Naive B cell (primary cell): ENCODE results near the gene LYZ. TPM values are rescaled to one million over a fixed set of nuclear protein-coding genes. Genes with fewer than 3 reads are reported as not detected.

Experiments
- ATAC-seq, 2 donors: fragments of 150-1000 bp; cut with Tn5 transposase; 2 replicates each; pipeline ENCODE4 v1.10.0; 2021; ENCODE audit warnings: low read depth in 2 of 2, mild to moderate bottlenecking in 2 of 2, moderate library complexity in 2 of 2
- DNase-seq: peaks from one replicate; pipeline ENCODE4 v3.0.0; 2022
- H3K27ac Mint-ChIP-seq, 6 donors: one replicate each; pipeline ENCODE4 v1.8.0; 2020 to 2022; ENCODE audit warnings: mild to moderate bottlenecking in 6 of 6, mixed read lengths in 6 of 6, moderate library complexity in 5 of 6, inconsistent platforms in 2 of 6
- H3K27me3 Mint-ChIP-seq, 3 donors: one replicate each; pipeline ENCODE4 v1.8.0; 2021 to 2022; ENCODE audit warnings: mixed read lengths in 3 of 3, mild to moderate bottlenecking in 1 of 3
- H3K36me3 Mint-ChIP-seq, 2 donors: one replicate each; pipeline ENCODE4 v1.8.0; 2020 to 2022; ENCODE audit warnings: mixed read lengths in 2 of 2, inconsistent platforms in 1 of 2, mild to moderate bottlenecking in 1 of 2
- H3K4me1 Mint-ChIP-seq, 3 donors: one replicate each; pipeline ENCODE4 v1.8.0; 2020 to 2022; ENCODE audit warnings: mixed read lengths in 3 of 3, inconsistent platforms in 1 of 3, mild to moderate bottlenecking in 1 of 3, moderate library complexity in 1 of 3
- H3K4me3 Mint-ChIP-seq, 8 donors: one replicate each; pipeline ENCODE4 v1.8.0; 2020 to 2022; ENCODE audit warnings: mild to moderate bottlenecking in 8 of 8, mixed read lengths in 8 of 8, moderate library complexity in 8 of 8, inconsistent platforms in 2 of 8
- H3K9me3 Mint-ChIP-seq, 7 donors: one replicate each; pipeline ENCODE4 v1.8.0; 2020 to 2022; ENCODE audit warnings: mixed read lengths in 7 of 7, mild to moderate bottlenecking in 5 of 7, inconsistent platforms in 2 of 7, moderate library complexity in 1 of 7
- polyA plus RNA-seq, 6 donors: library from polyadenylated mRNA; unstranded; fragments of 300-500 nt; fragmentation: Illumina TruSeq; gene quantifications; one replicate each; pipeline ENCODE4 v1.2.3, GENCODE V29; 2021; ENCODE audit warnings: low read depth in 6 of 6

LYZ gene
- polyA plus RNA-seq, 6 donors from 2014 or later: 2.1 to 84.0 (median 41.4) TPM

- peak; percentile 77 to 85 for ATAC-seq
- H3K27me3 Mint-ChIP-seq: no peaks in the 10 kb centered on the region
- H3K36me3 Mint-ChIP-seq: no peaks in the 10 kb centered on the region
- peak overlapping the region; percentile 83 to 96 (median 92) for H3K4me3 Mint-ChIP-seq
- H3K9me3 Mint-ChIP-seq: no peaks in the 10 kb centered on the region
- peak overlapping the region; percentile 85 to 98 (median 92) for H3K27ac Mint-ChIP-seq
- peak; percentile 37 for DNase-seq
- peaks cover 11 to 25% (median 21%) of the 10 kb centered on the region in 3 donors for H3K4me1 Mint-ChIP-seq
Measured at GRCh38 chr12:69330475-69331473, 17.4 kb upstream of the LYZ start.

- H3K4me1 Mint-ChIP-seq: peaks cover 11 to 25% (median 22%) of the 10 kb centered on the region in 3 donors
- ATAC-seq: no peak
- H3K4me3 Mint-ChIP-seq: peak overlapping the region; percentile 83 to 96 (median 92)
- DNase-seq: no peak
- H3K27ac Mint-ChIP-seq: peak overlapping the region in 5 of 6 donors; percentile 85 to 98 (median 89)
- H3K36me3 Mint-ChIP-seq: no peaks in the 10 kb centered on the region
- H3K9me3 Mint-ChIP-seq: no peaks in the 10 kb centered on the region
- no peaks in the 10 kb centered on the region for H3K27me3 Mint-ChIP-seq
Measured at GRCh38 chr12:69331519-69331908, 16.7 kb upstream of the LYZ start.

- Mint-ChIP-seq H3K4me1 (peaks cover 17 to 26% (median 26%) of the 10 kb centered on the region in 3 donors), H3K36me3 (no peaks in the 10 kb centered on the region), H3K9me3 (no peaks in the 10 kb centered on the region), H3K4me3 (peak overlapping the region; percentile 83 to 96 (median 92)), H3K27me3 (no peaks in the 10 kb centered on the region), H3K27ac (peak overlapping the region in 4 of 6 donors; percentile 15 to 82 (median 57))
- DNase-seq (no peak), ATAC-seq (no peak)
Measured at GRCh38 chr12:69331909-69332684, 16.1 kb upstream of the LYZ start.

GRCh38 chr12:69332815-69333358 is 15.3 kb upstream of the LYZ start:
- H3K4me3 Mint-ChIP-seq: peak overlapping the region in 3 of 8 donors; percentile 2 to 83 (median 63)
- ATAC-seq: no peak
- peak overlapping the region in 3 of 6 donors; percentile 1 to 32 (median 14) for H3K27ac Mint-ChIP-seq
- no peaks in the 10 kb centered on the region for H3K9me3 Mint-ChIP-seq
- H3K36me3 Mint-ChIP-seq: no peaks in the 10 kb centered on the region
- no peak for DNase-seq
- H3K27me3 Mint-ChIP-seq: no peaks in the 10 kb centered on the region
- peaks cover 22 to 34% (median 33%) of the 10 kb centered on the region in 3 donors for H3K4me1 Mint-ChIP-seq

GRCh38 chr12:69334158-69334557 is 14.0 kb upstream of the LYZ start:
- H3K27ac Mint-ChIP-seq: no peak overlapping the region
- H3K27me3 Mint-ChIP-seq: no peaks in the 10 kb centered on the region
- peaks cover 29 to 43% (median 38%) of the 10 kb centered on the region in 3 donors for H3K4me1 Mint-ChIP-seq
- DNase-seq (no peak), ATAC-seq (no peak)
- no peaks in the 10 kb centered on the region for H3K9me3 Mint-ChIP-seq
- no peaks in the 10 kb centered on the region for H3K36me3 Mint-ChIP-seq
- H3K4me3 Mint-ChIP-seq: no peak overlapping the region

- peaks cover 19 to 23% (median 23%) of the 10 kb centered on the region in 3 donors for H3K4me1 Mint-ChIP-seq
- peak overlapping the region in 3 of 8 donors; percentile 7 to 32 (median 31) for H3K4me3 Mint-ChIP-seq
- no peak for DNase-seq
- H3K9me3 Mint-ChIP-seq: no peaks in the 10 kb centered on the region
- no peaks in the 10 kb centered on the region for H3K27me3 Mint-ChIP-seq
- H3K36me3 Mint-ChIP-seq: no peaks in the 10 kb centered on the region
- peak; percentile 41 to 49 for ATAC-seq
- H3K27ac Mint-ChIP-seq: peak overlapping the region in 4 of 6 donors; percentile 40 to 85 (median 65)
Measured at GRCh38 chr12:69337311-69338090, 10.7 kb upstream of the LYZ start.

- H3K36me3 Mint-ChIP-seq: no peaks in the 10 kb centered on the region
- peak overlapping the region in 1 of 8 donors; percentile 65 for H3K4me3 Mint-ChIP-seq
- peak overlapping the region; percentile 0 to 91 (median 57) for H3K27ac Mint-ChIP-seq
- no peaks in the 10 kb centered on the region for H3K9me3 Mint-ChIP-seq
- H3K27me3 Mint-ChIP-seq: peaks cover 0 to 3% (median 0%) of the 10 kb centered on the region in 3 donors
- peaks cover 19 to 23% (median 23%) of the 10 kb centered on the region in 3 donors for H3K4me1 Mint-ChIP-seq
- DNase-seq (no peak), ATAC-seq (peak; percentile 71 to 81)
Measured at GRCh38 chr12:69338120-69338859, 9.9 kb upstream of the LYZ start.

GRCh38 chr12:69338936-69339335 is 9.2 kb upstream of the LYZ start:
- Mint-ChIP-seq H3K27ac (peak overlapping the region in 3 of 6 donors; percentile 5 to 84 (median 48)), H3K4me3 (peak overlapping the region in 1 of 8 donors; percentile 37), H3K36me3 (no peaks in the 10 kb centered on the region), H3K9me3 (no peaks in the 10 kb centered on the region), H3K27me3 (peaks cover 0 to 6% (median 0%) of the 10 kb centered on the region in 3 donors), H3K4me1 (peaks cover 19 to 23% (median 23%) of the 10 kb centered on the region in 3 donors)
- ATAC-seq: no peak
- DNase-seq: no peak

GRCh38 chr12:69339999-69340398 is 8.2 kb upstream of the LYZ start:
- Mint-ChIP-seq H3K9me3 (no peaks in the 10 kb centered on the region), H3K27ac (peak overlapping the region in 5 of 6 donors; percentile 6 to 86 (median 57)), H3K27me3 (peaks cover 0 to 6% (median 0%) of the 10 kb centered on the region in 3 donors), H3K4me3 (no peak overlapping the region), H3K4me1 (peaks cover 19 to 23% (median 23%) of the 10 kb centered on the region in 3 donors), H3K36me3 (no peaks in the 10 kb centered on the region)
- DNase-seq: no peak
- no peak for ATAC-seq

- no peak for DNase-seq
- no peaks in the 10 kb centered on the region for H3K9me3 Mint-ChIP-seq
- no peak for ATAC-seq
- peak overlapping the region in 1 of 6 donors; percentile 47 for H3K27ac Mint-ChIP-seq
- H3K4me1 Mint-ChIP-seq: peaks cover 19 to 23% (median 23%) of the 10 kb centered on the region in 3 donors
- peaks cover 0 to 6% (median 0%) of the 10 kb centered on the region in 3 donors for H3K27me3 Mint-ChIP-seq
- no peaks in the 10 kb centered on the region for H3K36me3 Mint-ChIP-seq
- no peak overlapping the region for H3K4me3 Mint-ChIP-seq
Measured at GRCh38 chr12:69341328-69341727, 6.9 kb upstream of the LYZ start.

GRCh38 chr12:69342421-69342820 is 5.8 kb upstream of the LYZ start:
- H3K36me3 Mint-ChIP-seq: no peaks in the 10 kb centered on the region
- H3K9me3 Mint-ChIP-seq: no peaks in the 10 kb centered on the region
- H3K27me3 Mint-ChIP-seq: peaks cover 0 to 6% (median 0%) of the 10 kb centered on the region in 3 donors
- no peak for ATAC-seq
- no peak overlapping the region for H3K4me3 Mint-ChIP-seq
- H3K4me1 Mint-ChIP-seq: peaks cover 14 to 15% (median 15%) of the 10 kb centered on the region in 3 donors
- no peak for DNase-seq
- no peak overlapping the region for H3K27ac Mint-ChIP-seq

GRCh38 chr12:69343357-69343756 is 4.8 kb upstream of the LYZ start:
- ATAC-seq (no peak), DNase-seq (no peak)
- Mint-ChIP-seq H3K4me1 (peaks cover 9 to 12% (median 11%) of the 10 kb centered on the region in 3 donors), H3K36me3 (no peaks in the 10 kb centered on the region), H3K9me3 (no peaks in the 10 kb centered on the region), H3K27me3 (peaks cover 0 to 6% (median 0%) of the 10 kb centered on the region in 3 donors), H3K4me3 (no peak overlapping the region), H3K27ac (peak overlapping the region in 1 of 6 donors; percentile 22)
